GM21447 (cell line): Measurements from ENCODE around the gene MET.
"Not testable (repeated sequence)": the region's sequence is repeated elsewhere in the genome, so short reads cannot be mapped to it uniquely, and the experiment has no call there.

Experiments used
- ATAC-seq: cut with Tn5 transposase; IDR thresholded peaks from one replicate; pipeline ENCODE4 v1.9.1; 2021; ENCODE audit not compliant: unreplicated experiment

The MET gene

GRCh38 chr7:116804471-116804870 lies 132.5 kb downstream of the MET start:
- ATAC-seq = no peak

- ATAC-seq = no peak
Observed at GRCh38 chr7:116805100-116805544, 133.1 kb downstream of the MET start.

- ATAC-seq = no peak
Observed at GRCh38 chr7:116806046-116806944, 134.3 kb downstream of the MET start.

- ATAC-seq = no peak
Observed at GRCh38 chr7:116807011-116807560, 135.1 kb downstream of the MET start.

- peak; percentile 67 for ATAC-seq
Observed at GRCh38 chr7:116809636-116810266, 137.8 kb downstream of the MET start.

- no peak for ATAC-seq
Observed at GRCh38 chr7:116810267-116811116, 138.5 kb downstream of the MET start.

GRCh38 chr7:116811768-116812167 lies 139.8 kb downstream of the MET start:
- ATAC-seq = no peak

GRCh38 chr7:116812860-116813259 lies 140.9 kb downstream of the MET start:
- no peak for ATAC-seq

- ATAC-seq = not testable (repeated sequence)
Observed at GRCh38 chr7:116813371-116813770, 141.4 kb downstream of the MET start.

- no peak for ATAC-seq
Observed at GRCh38 chr7:116815041-116815440, 143.0 kb downstream of the MET start.

GRCh38 chr7:116820149-116820548 lies 148.2 kb downstream of the MET start:
- ATAC-seq = no peak

- ATAC-seq = not testable (repeated sequence)
Observed at GRCh38 chr7:116821647-116822046, 149.7 kb downstream of the MET start.

GRCh38 chr7:116824449-116824848 lies 152.5 kb downstream of the MET start:
- no peak for ATAC-seq

GRCh38 chr7:116828281-116828680 lies 156.3 kb downstream of the MET start:
- ATAC-seq = no peak

- no peak for ATAC-seq
Observed at GRCh38 chr7:116829041-116829440, 157.0 kb downstream of the MET start.

- ATAC-seq = no peak
Observed at GRCh38 chr7:116829493-116829892, 157.5 kb downstream of the MET start.

- ATAC-seq = no peak
Observed at GRCh38 chr7:116832692-116833091, 160.7 kb downstream of the MET start.

- no peak for ATAC-seq
Observed at GRCh38 chr7:116834815-116835504, 163.0 kb downstream of the MET start.

GRCh38 chr7:116836048-116836447 lies 164.1 kb downstream of the MET start:
- no peak for ATAC-seq

- no peak for ATAC-seq
Observed at GRCh38 chr7:116836911-116837310, 164.9 kb downstream of the MET start.
